ENCODE results near the gene RAD54L. TPM values are rescaled to one million over a fixed set of nuclear protein-coding genes. Genes with fewer than 3 reads are reported as not detected.
"Not testable (repeated sequence)": the region's sequence is repeated elsewhere in the genome, so short reads cannot be mapped to it uniquely, and the experiment has no call there.

Gene RAD54L
- total RNA-seq, 3 donors from 2014 or later (not counting 1 experiment from before 2014, with no cell fraction given) = 1.8 to 2.3 (median 1.8) TPM

DNA sequence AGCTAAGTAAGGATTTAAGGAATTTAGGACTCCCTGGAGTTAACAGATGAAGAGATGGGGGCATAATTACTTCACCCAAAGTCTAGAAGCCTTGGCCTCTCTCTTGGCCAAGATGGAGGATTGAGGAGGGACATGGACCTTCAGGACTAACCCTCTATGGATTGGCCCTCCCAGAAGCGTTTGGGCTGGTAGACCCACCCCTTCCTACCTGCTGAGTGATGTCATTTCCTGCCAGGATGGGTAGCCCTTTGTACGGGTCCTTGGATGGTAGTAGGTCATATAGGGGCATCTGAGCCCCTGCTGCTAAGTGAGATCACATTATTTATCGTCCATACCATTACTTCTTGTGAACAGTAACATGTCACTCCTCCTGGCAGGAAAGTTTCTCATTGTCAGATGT is 26.8 kb upstream of the RAD54L start:
- no peaks in the 10 kb centered on the region for H3K36me3 Mint-ChIP-seq
- no peak overlapping the region for H3K4me3 ChIP-seq (ENCODE audit: low read length)
- peaks cover 3% of the 10 kb centered on the region for H3K4me1 ChIP-seq (ENCODE audit: control insufficient read depth, insufficient read depth, low read length)
- H3K36me3 ChIP-seq (ENCODE audit: control insufficient read depth, insufficient read depth, low read length) = no peaks in the 10 kb centered on the region
- WGBS (ENCODE audit: insufficient coverage) = 90% methylated on average over 2 of the region's 3 CpGs
- TF ChIP-seq, protein P1, sequence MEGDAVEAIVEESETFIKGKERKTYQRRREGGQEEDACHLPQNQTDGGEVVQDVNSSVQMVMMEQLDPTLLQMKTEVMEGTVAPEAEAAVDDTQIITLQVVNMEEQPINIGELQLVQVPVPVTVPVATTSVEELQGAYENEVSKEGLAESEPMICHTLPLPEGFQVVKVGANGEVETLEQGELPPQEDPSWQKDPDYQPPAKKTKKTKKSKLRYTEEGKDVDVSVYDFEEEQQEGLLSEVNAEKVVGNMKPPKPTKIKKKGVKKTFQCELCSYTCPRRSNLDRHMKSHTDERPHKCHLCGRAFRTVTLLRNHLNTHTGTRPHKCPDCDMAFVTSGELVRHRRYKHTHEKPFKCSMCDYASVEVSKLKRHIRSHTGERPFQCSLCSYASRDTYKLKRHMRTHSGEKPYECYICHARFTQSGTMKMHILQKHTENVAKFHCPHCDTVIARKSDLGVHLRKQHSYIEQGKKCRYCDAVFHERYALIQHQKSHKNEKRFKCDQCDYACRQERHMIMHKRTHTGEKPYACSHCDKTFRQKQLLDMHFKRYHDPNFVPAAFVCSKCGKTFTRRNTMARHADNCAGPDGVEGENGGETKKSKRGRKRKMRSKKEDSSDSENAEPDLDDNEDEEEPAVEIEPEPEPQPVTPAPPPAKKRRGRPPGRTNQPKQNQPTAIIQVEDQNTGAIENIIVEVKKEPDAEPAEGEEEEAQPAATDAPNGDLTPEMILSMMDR (IDR thresholded peaks at IDR 0.05) = no peak
- no peaks in the 10 kb centered on the region for H3K27me3 ChIP-seq (ENCODE audit: control insufficient read depth, insufficient read depth, low read length)
- H3K27ac ChIP-seq (ENCODE audit: low read length) = no peak overlapping the region
- DNase-seq (no peak), ATAC-seq (no peak)
- H3K9me3 Mint-ChIP-seq = no peaks in the 10 kb centered on the region
- H3K4me1 Mint-ChIP-seq = peaks cover 0 to 5% of the 10 kb centered on the region in 2 donors
- H3K27ac Mint-ChIP-seq = no peak overlapping the region
- H3K4me3 Mint-ChIP-seq = no peak overlapping the region
- H3K27me3 Mint-ChIP-seq (ENCODE audit: low read depth in 2 of 2) = no peaks in the 10 kb centered on the region
- H3K9me3 ChIP-seq (ENCODE audit: control insufficient read depth, insufficient read depth, low read length) = no peaks in the 10 kb centered on the region
- intact Hi-C loops (cut with micrococcal nuclease) = no loop called here

DNA sequence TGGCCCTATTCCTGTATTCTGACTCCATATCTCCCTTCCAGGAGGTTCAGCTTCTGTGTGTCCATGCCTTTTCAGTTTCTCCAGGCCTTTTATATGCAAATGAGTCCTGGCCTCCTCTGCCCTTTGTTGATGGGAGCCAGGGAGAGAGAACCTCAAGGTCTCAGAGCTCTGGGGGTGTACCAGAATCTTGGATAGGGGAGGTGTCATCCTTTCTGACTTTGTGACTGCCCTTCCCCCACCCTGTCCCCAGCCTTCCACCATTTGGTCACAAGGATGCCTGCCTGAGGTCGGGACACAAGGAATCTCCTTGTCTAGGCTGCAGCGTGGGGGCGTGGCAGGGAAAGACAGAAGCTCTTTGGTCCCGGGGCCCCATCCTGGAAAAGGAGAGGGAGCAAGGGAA is 25.8 kb upstream of the RAD54L start:
- Histone ChIP-seq H3K4me1 (ENCODE audit: control insufficient read depth, insufficient read depth, low read length) (peaks cover 3% of the 10 kb centered on the region), H3K9me3 (ENCODE audit: control insufficient read depth, insufficient read depth, low read length) (no peaks in the 10 kb centered on the region), H3K27ac (ENCODE audit: low read length) (no peak overlapping the region), H3K27me3 (ENCODE audit: control insufficient read depth, insufficient read depth, low read length) (no peaks in the 10 kb centered on the region), H3K36me3 (ENCODE audit: control insufficient read depth, insufficient read depth, low read length) (no peaks in the 10 kb centered on the region), H3K4me3 (ENCODE audit: low read length) (no peak overlapping the region)
- no peak for ATAC-seq
- Mint-ChIP-seq H3K27ac (no peak overlapping the region), H3K4me1 (peaks cover 0 to 5% of the 10 kb centered on the region in 2 donors), H3K9me3 (no peaks in the 10 kb centered on the region), H3K27me3 (ENCODE audit: low read depth in 2 of 2) (no peaks in the 10 kb centered on the region), H3K4me3 (no peak overlapping the region), H3K36me3 (no peaks in the 10 kb centered on the region)
- intact Hi-C loops (cut with micrococcal nuclease) = loop anchor here (2.0 kb wide), 1 partner anchor 43 kb away; no protein-coding TSS in a partner anchor
- TF ChIP-seq, protein P1 (IDR thresholded peaks at IDR 0.05) = no peak
- 83% methylated on average over 4 of the region's 4 CpGs for WGBS (ENCODE audit: insufficient coverage)
- no peak for DNase-seq

DNA sequence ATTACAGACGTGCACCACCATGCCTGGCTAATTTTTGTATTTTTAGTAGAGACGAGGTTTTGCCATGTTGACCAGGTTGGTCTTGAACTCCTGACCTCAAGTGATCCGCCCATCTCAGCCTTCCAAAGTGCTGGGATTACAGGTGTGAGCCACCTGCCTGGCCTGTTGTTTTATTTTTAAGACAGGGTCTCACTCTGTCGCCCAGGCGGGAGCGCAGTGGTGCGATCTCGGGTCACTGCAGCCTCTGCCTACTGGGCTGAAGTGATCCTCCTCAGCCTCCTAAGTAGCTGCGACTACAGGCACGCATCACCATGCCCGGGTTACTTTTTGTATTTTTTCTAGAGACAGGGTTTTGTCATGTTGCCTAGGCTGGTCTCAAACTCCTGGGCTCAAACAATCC is 24.5 kb upstream of the RAD54L start:
- H3K27ac ChIP-seq (ENCODE audit: low read length); H3K4me3 ChIP-seq (ENCODE audit: low read length); H3K36me3 ChIP-seq (ENCODE audit: control insufficient read depth, insufficient read depth, low read length); DNase-seq; H3K4me1 Mint-ChIP-seq; H3K27ac Mint-ChIP-seq; H3K4me3 Mint-ChIP-seq; H3K4me1 ChIP-seq (ENCODE audit: control insufficient read depth, insufficient read depth, low read length); H3K9me3 ChIP-seq (ENCODE audit: control insufficient read depth, insufficient read depth, low read length); H3K9me3 Mint-ChIP-seq; H3K27me3 Mint-ChIP-seq (ENCODE audit: low read depth in 2 of 2); H3K27me3 ChIP-seq (ENCODE audit: control insufficient read depth, insufficient read depth, low read length); H3K36me3 Mint-ChIP-seq: not testable (repeated sequence)
- peak in 1 of 3 donors; percentile 15 for ATAC-seq
- WGBS (ENCODE audit: insufficient coverage) = 83% methylated on average over 11 of the region's 11 CpGs
- intact Hi-C loops (cut with micrococcal nuclease) = loop anchor here (1.0 to 2.0 kb wide), 2 partner anchors 44 to 186 kb away; no protein-coding TSS in a partner anchor

DNA sequence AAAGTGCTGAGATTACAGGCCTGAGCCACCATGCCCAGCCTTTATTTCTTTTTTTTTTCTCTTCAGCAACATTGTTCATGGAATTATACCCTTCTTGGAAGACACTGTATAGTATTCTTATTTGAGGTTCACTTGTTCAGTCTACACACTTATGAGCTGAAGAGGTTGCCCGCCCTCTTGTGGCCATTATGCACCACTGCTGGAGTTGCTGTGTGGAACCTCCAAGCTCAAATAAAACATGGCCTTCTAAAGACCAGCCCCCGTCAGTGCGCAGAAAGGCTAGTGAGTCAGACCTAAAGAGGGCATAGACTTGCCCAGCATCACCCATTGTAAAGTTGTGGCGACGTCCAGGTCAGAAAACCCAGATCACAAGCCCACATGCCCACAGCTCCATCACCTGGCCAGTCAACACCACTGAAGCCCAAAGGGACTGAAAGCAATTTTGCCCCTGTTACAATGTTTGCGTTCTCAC is 24.1 kb upstream of the RAD54L start:
- Histone ChIP-seq H3K36me3 (ENCODE audit: control insufficient read depth, insufficient read depth, low read length) (no peaks in the 10 kb centered on the region), H3K27ac (ENCODE audit: low read length) (no peak overlapping the region), H3K4me3 (ENCODE audit: low read length) (no peak overlapping the region), H3K27me3 (ENCODE audit: control insufficient read depth, insufficient read depth, low read length) (no peaks in the 10 kb centered on the region), H3K9me3 (ENCODE audit: control insufficient read depth, insufficient read depth, low read length) (no peaks in the 10 kb centered on the region), H3K4me1 (ENCODE audit: control insufficient read depth, insufficient read depth, low read length) (peaks cover 3% of the 10 kb centered on the region)
- intact Hi-C loops (cut with micrococcal nuclease) = loop anchor here (1.0 to 2.0 kb wide), 2 partner anchors 45 to 186 kb away; no protein-coding TSS in a partner anchor
- 14% methylated on average over 6 of the region's 6 CpGs for WGBS (ENCODE audit: insufficient coverage)
- H3K4me3 Mint-ChIP-seq = no peak overlapping the region
- H3K27ac Mint-ChIP-seq = no peak overlapping the region
- TF ChIP-seq, protein P1 (IDR thresholded peaks at IDR 0.05) = peak; percentile 87
- no peaks in the 10 kb centered on the region for H3K9me3 Mint-ChIP-seq
- DNase-seq = peak; percentile 37 to 84
- H3K27me3 Mint-ChIP-seq (ENCODE audit: low read depth in 2 of 2) = no peaks in the 10 kb centered on the region
- peaks cover 0 to 5% of the 10 kb centered on the region in 2 donors for H3K4me1 Mint-ChIP-seq
- no peaks in the 10 kb centered on the region for H3K36me3 Mint-ChIP-seq
- peak; percentile 90 to 99 (median 97) for ATAC-seq
